GM23338 (cell line): ENCODE data around the gene NPW. TPM values are rescaled to one million over a fixed set of nuclear protein-coding genes. Genes with fewer than 3 reads are reported as not detected.

ENCODE experiments used
- ATAC-seq: fragments of 200-7000 bp; cut with Tn5 transposase; 3 replicates; pipeline ENCODE4 v1.9.1; 2020
- DNase-seq: peaks from one replicate; pipeline ENCODE4 v3.0.0-alpha.2; 2015; ENCODE audit warnings: low spot score
- H2AFZ ChIP-seq: fragments of 200-600 bp; sonication (generic); 2 replicates; pipeline ENCODE4 v1.8.0; 2016; ENCODE audit warnings: antibody characterized with exemption, mild to moderate bottlenecking, moderate library complexity
- H3F3A ChIP-seq: fragments of 200-600 bp; sonication (generic); replicated peaks from 2 replicates; pipeline ENCODE4 v1.8.0; 2017; ENCODE audit warnings: antibody characterized with exemption, mixed run types, low read depth
- H3K27ac ChIP-seq: fragments of 200-600 bp; sonication (generic); 2 replicates; pipeline ENCODE4 v1.6.1; 2016; ENCODE audit warnings: low read depth
- H3K27me3 ChIP-seq: fragments of 200-600 bp; sonication (generic); 2 replicates; pipeline ENCODE4 v1.8.0; 2016; ENCODE audit warnings: mild to moderate bottlenecking, mixed run types, moderate library complexity; ENCODE audit not compliant: insufficient read depth
- H3K36me3 ChIP-seq: fragments of 200-600 bp; sonication (generic); 2 replicates; pipeline ENCODE4 v1.8.0; 2016; ENCODE audit warnings: mild to moderate bottlenecking; ENCODE audit not compliant: insufficient read depth
- H3K4me1 ChIP-seq: fragments of 200-600 bp; sonication (generic); 2 replicates; pipeline ENCODE4 v1.8.0; 2016; ENCODE audit warnings: mild to moderate bottlenecking, moderate library complexity; ENCODE audit not compliant: insufficient read depth
- H3K4me2 ChIP-seq: fragments of 200-600 bp; sonication (generic); 2 replicates; pipeline ENCODE4 v1.7.1; 2017; ENCODE audit warnings: mixed run types
- H3K4me3 ChIP-seq: fragments of 200-600 bp; sonication (generic); 2 replicates; pipeline ENCODE4 v1.6.1; 2016; ENCODE audit warnings: mixed run types
- H3K79me2 ChIP-seq: fragments of 200-600 bp; sonication (generic); replicated peaks from 2 replicates; pipeline ENCODE4 v1.8.0; 2017; ENCODE audit warnings: mild to moderate bottlenecking; ENCODE audit not compliant: insufficient read depth
- H3K9me2 ChIP-seq: fragments of 200-600 bp; sonication (generic); 2 replicates; pipeline ENCODE4 v1.8.0; 2017; ENCODE audit not compliant: insufficient read depth
- H4K20me1 ChIP-seq: fragments of 200-600 bp; sonication (generic); replicated peaks from 2 replicates; pipeline ENCODE4 v1.8.0; 2017; ENCODE audit warnings: mild to moderate bottlenecking; ENCODE audit not compliant: insufficient read depth
- H3K27ac Mint-ChIP-seq: 2 replicates; pipeline ENCODE4 v1.8.0; 2020; ENCODE audit warnings: inconsistent platforms, mild to moderate bottlenecking, moderate library complexity, mixed read lengths
- H3K27me3 Mint-ChIP-seq: 3 replicates; pipeline ENCODE4 v1.8.0; 2022; ENCODE audit warnings: low read depth, mild to moderate bottlenecking, moderate library complexity, mixed read lengths, inconsistent platforms; ENCODE audit not compliant: insufficient read depth, poor library complexity
- H3K36me3 Mint-ChIP-seq: 3 replicates; pipeline ENCODE4 v1.8.0; 2021; ENCODE audit warnings: low read depth, mild to moderate bottlenecking, inconsistent platforms, moderate library complexity, mixed read lengths
- H3K4me1 Mint-ChIP-seq: 3 replicates; pipeline ENCODE4 v1.8.0; 2020; ENCODE audit warnings: mild to moderate bottlenecking, inconsistent platforms, mixed read lengths
- H3K4me3 Mint-ChIP-seq: 3 replicates; pipeline ENCODE4 v1.8.0; 2021; ENCODE audit warnings: moderate library complexity, mild to moderate bottlenecking, inconsistent platforms, mixed read lengths
- H3K9me3 Mint-ChIP-seq: 3 replicates; pipeline ENCODE4 v1.8.0; 2020; ENCODE audit warnings: moderate library complexity, mild to moderate bottlenecking, inconsistent platforms, mixed read lengths
- CREB1 ChIP-seq: fragments of 250-450 bp; sonication (Bioruptor Pico); IDR thresholded peaks from 2 replicates; pipeline ENCODE4 v1.5.0; 2020; ENCODE audit warnings: low read depth, mild to moderate bottlenecking, moderate library complexity
- EZH2 ChIP-seq: fragments of 200-600 bp; sonication (generic); IDR thresholded peaks from one replicate; pipeline ENCODE4 v1.8.0; 2017; ENCODE audit warnings: antibody characterized with exemption, mild to moderate bottlenecking, low read depth; ENCODE audit not compliant: unreplicated experiment
- EZH2phosphoT487 ChIP-seq: fragments of 200-600 bp; sonication (generic); IDR thresholded peaks from one replicate; pipeline ENCODE4 v1.8.1; 2018; ENCODE audit warnings: antibody characterized with exemption; ENCODE audit not compliant: unreplicated experiment
- JUNB ChIP-seq: IDR thresholded peaks from one replicate; pipeline ENCODE4 v1.6.1; 2016; ENCODE audit warnings: antibody characterized with exemption; ENCODE audit not compliant: unreplicated experiment
- NANOG ChIP-seq: IDR thresholded peaks from 2 replicates; pipeline ENCODE4 v1.6.1; 2016; ENCODE audit warnings: antibody characterized with exemption, borderline replicate concordance
- POLR2AphosphoS5 ChIP-seq: IDR thresholded peaks from 2 replicates; pipeline ENCODE4 v1.6.1; 2016; ENCODE audit warnings: antibody characterized with exemption, low read depth
- STAT1 ChIP-seq: IDR thresholded peaks from one replicate; pipeline ENCODE4 v1.6.1; 2016; ENCODE audit warnings: antibody characterized with exemption; ENCODE audit not compliant: unreplicated experiment
- ZNF114 ChIP-seq: fragments of 250-450 bp; sonication (Bioruptor Pico); IDR thresholded peaks from 2 replicates; pipeline ENCODE4 v1.5.0; 2020; ENCODE audit warnings: mild to moderate bottlenecking, moderate library complexity
- ZNF331 ChIP-seq: fragments of 250-450 bp; sonication (Bioruptor Pico); IDR thresholded peaks from 2 replicates; pipeline ENCODE4 v1.5.0; 2020; ENCODE audit warnings: low read depth, mild to moderate bottlenecking, moderate library complexity
- polyA plus RNA-seq: library from polyadenylated mRNA; unstranded; fragments of >200 nt; fragmentation: Nextera tagmentation; extraction: Ambion mirVana; gene quantifications from 2 replicates; pipeline ENCODE4 v1.2.1, GENCODE V29; 2016
- total RNA-seq: library from RNA; depleted of rRNA; stranded (reverse); fragments of >200 nt; shearing (Covaris generic); gene quantifications from 2 replicates; pipeline ENCODE4 v1.2.3, GENCODE V29; 2014
- TF ChIP-seq, protein P1 (sequence below): IDR thresholded peaks from 2 replicates; pipeline ENCODE4 v1.6.1; 2016; ENCODE audit warnings: antibody characterized with exemption
- TF ChIP-seq, protein P2 (sequence below): fragments of 250-450 bp; sonication (Bioruptor Pico); IDR thresholded peaks from 2 replicates; pipeline ENCODE4 v1.5.0; 2020; ENCODE audit warnings: mild to moderate bottlenecking, moderate library complexity
- TF ChIP-seq, protein P3 (sequence below), 2 experiments: fragments of 200-600 bp in 1 of 2; sonication (generic) in 1 of 2; conservative IDR thresholded peaks; 2 replicates each; pipeline versions ENCODE4 v1.5.1 to v1.6.1; 2016 to 2017; ENCODE audit warnings: antibody characterized with exemption in 2 of 2, low read depth in 2 of 2, mild to moderate bottlenecking in 2 of 2, moderate library complexity in 1 of 2
- TF ChIP-seq, protein P4 (sequence below): IDR thresholded peaks from one replicate; pipeline ENCODE4 v1.6.1; 2018; ENCODE audit warnings: antibody characterized with exemption; ENCODE audit not compliant: unreplicated experiment

The NPW gene
- total and polyA plus RNA-seq, 2 experiments from 2014 or later = 4.5 to 37.6 TPM

- H3K4me3 Mint-ChIP-seq = peak overlapping the region; percentile 68
- no peaks in the 10 kb centered on the region for H3K9me2 ChIP-seq
- H3K36me3 ChIP-seq = no peaks in the 10 kb centered on the region; the same call in 1 of the 2 replicates
- H3K4me3 ChIP-seq = 0 out of 2 replicates have a peak overlapping the region, but pooled peaks have one; percentile 69
- H2AFZ ChIP-seq = no peak overlapping the region
- no peak overlapping the region for H3K27ac Mint-ChIP-seq
- peaks cover 16% of the 10 kb centered on the region for H3K36me3 Mint-ChIP-seq
- DNase-seq (no peak), ATAC-seq (no peak)
- H3K9me3 Mint-ChIP-seq = no peaks in the 10 kb centered on the region
- TF ChIP-seq, protein P1, sequence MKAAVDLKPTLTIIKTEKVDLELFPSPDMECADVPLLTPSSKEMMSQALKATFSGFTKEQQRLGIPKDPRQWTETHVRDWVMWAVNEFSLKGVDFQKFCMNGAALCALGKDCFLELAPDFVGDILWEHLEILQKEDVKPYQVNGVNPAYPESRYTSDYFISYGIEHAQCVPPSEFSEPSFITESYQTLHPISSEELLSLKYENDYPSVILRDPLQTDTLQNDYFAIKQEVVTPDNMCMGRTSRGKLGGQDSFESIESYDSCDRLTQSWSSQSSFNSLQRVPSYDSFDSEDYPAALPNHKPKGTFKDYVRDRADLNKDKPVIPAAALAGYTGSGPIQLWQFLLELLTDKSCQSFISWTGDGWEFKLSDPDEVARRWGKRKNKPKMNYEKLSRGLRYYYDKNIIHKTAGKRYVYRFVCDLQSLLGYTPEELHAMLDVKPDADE = no peak
- TF ChIP-seq CREB1 (CRISPR knock-in tag) = no peak
- no peak for TF ChIP-seq EZH2phosphoT487
- TF ChIP-seq, protein P2, sequence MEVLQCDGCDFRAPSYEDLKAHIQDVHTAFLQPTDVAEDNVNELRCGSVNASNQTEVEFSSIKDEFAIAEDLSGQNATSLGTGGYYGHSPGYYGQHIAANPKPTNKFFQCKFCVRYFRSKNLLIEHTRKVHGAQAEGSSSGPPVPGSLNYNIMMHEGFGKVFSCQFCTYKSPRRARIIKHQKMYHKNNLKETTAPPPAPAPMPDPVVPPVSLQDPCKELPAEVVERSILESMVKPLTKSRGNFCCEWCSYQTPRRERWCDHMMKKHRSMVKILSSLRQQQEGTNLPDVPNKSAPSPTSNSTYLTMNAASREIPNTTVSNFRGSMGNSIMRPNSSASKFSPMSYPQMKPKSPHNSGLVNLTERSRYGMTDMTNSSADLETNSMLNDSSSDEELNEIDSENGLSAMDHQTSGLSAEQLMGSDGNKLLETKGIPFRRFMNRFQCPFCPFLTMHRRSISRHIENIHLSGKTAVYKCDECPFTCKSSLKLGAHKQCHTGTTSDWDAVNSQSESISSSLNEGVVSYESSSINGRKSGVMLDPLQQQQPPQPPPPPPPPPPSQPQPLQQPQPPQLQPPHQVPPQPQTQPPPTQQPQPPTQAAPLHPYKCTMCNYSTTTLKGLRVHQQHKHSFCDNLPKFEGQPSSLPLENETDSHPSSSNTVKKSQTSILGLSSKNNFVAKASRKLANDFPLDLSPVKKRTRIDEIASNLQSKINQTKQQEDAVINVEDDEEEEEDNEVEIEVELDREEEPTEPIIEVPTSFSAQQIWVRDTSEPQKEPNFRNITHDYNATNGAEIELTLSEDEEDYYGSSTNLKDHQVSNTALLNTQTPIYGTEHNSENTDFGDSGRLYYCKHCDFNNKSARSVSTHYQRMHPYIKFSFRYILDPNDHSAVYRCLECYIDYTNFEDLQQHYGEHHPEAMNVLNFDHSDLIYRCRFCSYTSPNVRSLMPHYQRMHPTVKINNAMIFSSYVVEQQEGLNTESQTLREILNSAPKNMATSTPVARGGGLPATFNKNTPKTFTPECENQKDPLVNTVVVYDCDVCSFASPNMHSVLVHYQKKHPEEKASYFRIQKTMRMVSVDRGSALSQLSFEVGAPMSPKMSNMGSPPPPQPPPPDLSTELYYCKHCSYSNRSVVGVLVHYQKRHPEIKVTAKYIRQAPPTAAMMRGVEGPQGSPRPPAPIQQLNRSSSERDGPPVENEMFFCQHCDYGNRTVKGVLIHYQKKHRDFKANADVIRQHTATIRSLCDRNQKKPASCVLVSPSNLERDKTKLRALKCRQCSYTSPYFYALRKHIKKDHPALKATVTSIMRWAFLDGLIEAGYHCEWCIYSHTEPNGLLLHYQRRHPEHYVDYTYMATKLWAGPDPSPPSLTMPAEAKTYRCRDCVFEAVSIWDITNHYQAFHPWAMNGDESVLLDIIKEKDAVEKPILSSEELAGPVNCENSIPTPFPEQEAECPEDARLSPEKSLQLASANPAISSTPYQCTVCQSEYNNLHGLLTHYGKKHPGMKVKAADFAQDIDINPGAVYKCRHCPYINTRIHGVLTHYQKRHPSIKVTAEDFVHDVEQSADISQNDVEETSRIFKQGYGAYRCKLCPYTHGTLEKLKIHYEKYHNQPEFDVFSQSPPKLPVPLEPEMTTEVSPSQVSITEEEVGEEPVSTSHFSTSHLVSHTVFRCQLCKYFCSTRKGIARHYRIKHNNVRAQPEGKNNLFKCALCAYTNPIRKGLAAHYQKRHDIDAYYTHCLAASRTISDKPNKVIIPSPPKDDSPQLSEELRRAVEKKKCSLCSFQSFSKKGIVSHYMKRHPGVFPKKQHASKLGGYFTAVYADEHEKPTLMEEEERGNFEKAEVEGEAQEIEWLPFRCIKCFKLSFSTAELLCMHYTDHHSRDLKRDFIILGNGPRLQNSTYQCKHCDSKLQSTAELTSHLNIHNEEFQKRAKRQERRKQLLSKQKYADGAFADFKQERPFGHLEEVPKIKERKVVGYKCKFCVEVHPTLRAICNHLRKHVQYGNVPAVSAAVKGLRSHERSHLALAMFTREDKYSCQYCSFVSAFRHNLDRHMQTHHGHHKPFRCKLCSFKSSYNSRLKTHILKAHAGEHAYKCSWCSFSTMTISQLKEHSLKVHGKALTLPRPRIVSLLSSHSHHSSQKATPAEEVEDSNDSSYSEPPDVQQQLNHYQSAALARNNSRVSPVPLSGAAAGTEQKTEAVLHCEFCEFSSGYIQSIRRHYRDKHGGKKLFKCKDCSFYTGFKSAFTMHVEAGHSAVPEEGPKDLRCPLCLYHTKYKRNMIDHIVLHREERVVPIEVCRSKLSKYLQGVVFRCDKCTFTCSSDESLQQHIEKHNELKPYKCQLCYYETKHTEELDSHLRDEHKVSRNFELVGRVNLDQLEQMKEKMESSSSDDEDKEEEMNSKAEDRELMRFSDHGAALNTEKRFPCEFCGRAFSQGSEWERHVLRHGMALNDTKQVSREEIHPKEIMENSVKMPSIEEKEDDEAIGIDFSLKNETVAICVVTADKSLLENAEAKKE (CRISPR knock-in tag) = no peak
- TF ChIP-seq NANOG = no peak
- no peak for TF ChIP-seq POLR2AphosphoS5
- no peak for TF ChIP-seq JUNB
- no peak for TF ChIP-seq STAT1
- TF ChIP-seq, protein P3, sequence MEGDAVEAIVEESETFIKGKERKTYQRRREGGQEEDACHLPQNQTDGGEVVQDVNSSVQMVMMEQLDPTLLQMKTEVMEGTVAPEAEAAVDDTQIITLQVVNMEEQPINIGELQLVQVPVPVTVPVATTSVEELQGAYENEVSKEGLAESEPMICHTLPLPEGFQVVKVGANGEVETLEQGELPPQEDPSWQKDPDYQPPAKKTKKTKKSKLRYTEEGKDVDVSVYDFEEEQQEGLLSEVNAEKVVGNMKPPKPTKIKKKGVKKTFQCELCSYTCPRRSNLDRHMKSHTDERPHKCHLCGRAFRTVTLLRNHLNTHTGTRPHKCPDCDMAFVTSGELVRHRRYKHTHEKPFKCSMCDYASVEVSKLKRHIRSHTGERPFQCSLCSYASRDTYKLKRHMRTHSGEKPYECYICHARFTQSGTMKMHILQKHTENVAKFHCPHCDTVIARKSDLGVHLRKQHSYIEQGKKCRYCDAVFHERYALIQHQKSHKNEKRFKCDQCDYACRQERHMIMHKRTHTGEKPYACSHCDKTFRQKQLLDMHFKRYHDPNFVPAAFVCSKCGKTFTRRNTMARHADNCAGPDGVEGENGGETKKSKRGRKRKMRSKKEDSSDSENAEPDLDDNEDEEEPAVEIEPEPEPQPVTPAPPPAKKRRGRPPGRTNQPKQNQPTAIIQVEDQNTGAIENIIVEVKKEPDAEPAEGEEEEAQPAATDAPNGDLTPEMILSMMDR (conservative IDR thresholded peaks at IDR 0.05; ENCODE audit: low read depth in 2 of 2) = no peak
- no peak for TF ChIP-seq ZNF114 (CRISPR knock-in tag)
- TF ChIP-seq ZNF331 (CRISPR knock-in tag) = no peak
- TF ChIP-seq EZH2 = no peak
- TF ChIP-seq, protein P4, sequence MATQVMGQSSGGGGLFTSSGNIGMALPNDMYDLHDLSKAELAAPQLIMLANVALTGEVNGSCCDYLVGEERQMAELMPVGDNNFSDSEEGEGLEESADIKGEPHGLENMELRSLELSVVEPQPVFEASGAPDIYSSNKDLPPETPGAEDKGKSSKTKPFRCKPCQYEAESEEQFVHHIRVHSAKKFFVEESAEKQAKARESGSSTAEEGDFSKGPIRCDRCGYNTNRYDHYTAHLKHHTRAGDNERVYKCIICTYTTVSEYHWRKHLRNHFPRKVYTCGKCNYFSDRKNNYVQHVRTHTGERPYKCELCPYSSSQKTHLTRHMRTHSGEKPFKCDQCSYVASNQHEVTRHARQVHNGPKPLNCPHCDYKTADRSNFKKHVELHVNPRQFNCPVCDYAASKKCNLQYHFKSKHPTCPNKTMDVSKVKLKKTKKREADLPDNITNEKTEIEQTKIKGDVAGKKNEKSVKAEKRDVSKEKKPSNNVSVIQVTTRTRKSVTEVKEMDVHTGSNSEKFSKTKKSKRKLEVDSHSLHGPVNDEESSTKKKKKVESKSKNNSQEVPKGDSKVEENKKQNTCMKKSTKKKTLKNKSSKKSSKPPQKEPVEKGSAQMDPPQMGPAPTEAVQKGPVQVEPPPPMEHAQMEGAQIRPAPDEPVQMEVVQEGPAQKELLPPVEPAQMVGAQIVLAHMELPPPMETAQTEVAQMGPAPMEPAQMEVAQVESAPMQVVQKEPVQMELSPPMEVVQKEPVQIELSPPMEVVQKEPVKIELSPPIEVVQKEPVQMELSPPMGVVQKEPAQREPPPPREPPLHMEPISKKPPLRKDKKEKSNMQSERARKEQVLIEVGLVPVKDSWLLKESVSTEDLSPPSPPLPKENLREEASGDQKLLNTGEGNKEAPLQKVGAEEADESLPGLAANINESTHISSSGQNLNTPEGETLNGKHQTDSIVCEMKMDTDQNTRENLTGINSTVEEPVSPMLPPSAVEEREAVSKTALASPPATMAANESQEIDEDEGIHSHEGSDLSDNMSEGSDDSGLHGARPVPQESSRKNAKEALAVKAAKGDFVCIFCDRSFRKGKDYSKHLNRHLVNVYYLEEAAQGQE = no peak
- H3K27me3 ChIP-seq = peaks cover 23% of the 10 kb centered on the region
- peak overlapping the region; percentile 88; the same call in 1 of the 2 replicates for H3K4me2 ChIP-seq
- H3K27ac ChIP-seq = no peak overlapping the region
- no peaks in the 10 kb centered on the region; the same call in 1 of the 2 replicates for H4K20me1 ChIP-seq
- peaks cover 4% of the 10 kb centered on the region; the same call in 1 of the 2 replicates for H3K79me2 ChIP-seq
- peaks cover 12% of the 10 kb centered on the region for H3K4me1 Mint-ChIP-seq
- H3K27me3 Mint-ChIP-seq = peaks cover 23% of the 10 kb centered on the region
- H3K4me1 ChIP-seq = peaks cover 7% of the 10 kb centered on the region; the same call in 1 of the 2 replicates
- H3F3A ChIP-seq = peaks cover 16% of the 10 kb centered on the region
Measured at GRCh38 chr16:1993731-1994131, 25.9 kb upstream of the NPW start.
